Measurements from ENCODE around the gene HPS3. TPM values are rescaled to one million over a fixed set of nuclear protein-coding genes. Genes with fewer than 3 reads are reported as not detected.

Gene HPS3
- total and polyA plus RNA-seq, 8 donors, result 4.0 to 18.1 (median 7.9) TPM

- Histone ChIP-seq H3K36me3 (no peaks in the 10 kb centered on the region), H3K27me3 (no peaks in the 10 kb centered on the region), H3K4me3 (no peak overlapping the region), H3K4me1 (no peaks in the 10 kb centered on the region), H3K27ac (no peak overlapping the region), H3K9me3 (no peaks in the 10 kb centered on the region)
- no peak for TF ChIP-seq CTCF (IDR thresholded peaks at IDR 0.05)
- DNase-seq (no peak), ATAC-seq (peak in 1 of 4 donors; percentile 23), FAIRE-seq (no peak)
- 85 to 93% methylated on average over 1 of the region's 1 CpG for WGBS, 2 donors
- intact Hi-C loops (cut with DNase I), result no loop called here
Measured at GRCh38 chr3:149179220-149179619, 49.8 kb downstream of the HPS3 start.

- Histone ChIP-seq H3K27ac (peak overlapping the region in 1 of 4 donors; percentile 22), H3K4me3 (no peak overlapping the region), H3K27me3 (no peaks in the 10 kb centered on the region), H3K4me1 (no peaks in the 10 kb centered on the region), H3K36me3 (no peaks in the 10 kb centered on the region), H3K9me3 (no peaks in the 10 kb centered on the region)
- 65 to 75% methylated on average over 7 of the region's 7 CpGs for WGBS, 2 donors
- peak in 4 of 6 donors; percentile 40 to 55 (median 44) for DNase-seq
- ATAC-seq, result peak; percentile 76 to 95 (median 82)
- TF ChIP-seq CTCF (IDR thresholded peaks at IDR 0.05), result no peak
- intact Hi-C loops (cut with DNase I), result no loop called here
- FAIRE-seq, result no peak
Measured at GRCh38 chr3:149180057-149180573, 50.7 kb downstream of the HPS3 start.

GRCh38 chr3:149181182-149181581 lies 51.7 kb downstream of the HPS3 start:
- ATAC-seq (no peak), FAIRE-seq (no peak), DNase-seq (no peak)
- H3K36me3 ChIP-seq, result no peaks in the 10 kb centered on the region
- no peaks in the 10 kb centered on the region for H3K4me1 ChIP-seq
- no peaks in the 10 kb centered on the region for H3K27me3 ChIP-seq
- H3K27ac ChIP-seq, result no peak overlapping the region
- 96% methylated on average over 2 of the region's 2 CpGs for WGBS, 2 donors
- TF ChIP-seq CTCF (IDR thresholded peaks at IDR 0.05), result no peak
- no peak overlapping the region for H3K4me3 ChIP-seq
- no peaks in the 10 kb centered on the region for H3K9me3 ChIP-seq
- intact Hi-C loops (cut with DNase I), result no loop called here

- H3K27ac ChIP-seq, result no peak overlapping the region
- H3K36me3 ChIP-seq, result no peaks in the 10 kb centered on the region
- FAIRE-seq (no peak), ATAC-seq (no peak), DNase-seq (no peak)
- no peak overlapping the region for H3K4me3 ChIP-seq
- TF ChIP-seq CTCF (IDR thresholded peaks at IDR 0.05), result no peak
- intact Hi-C loops (cut with DNase I), result no loop called here
- WGBS, 2 donors, result 93 to 98% methylated on average over 2 of the region's 2 CpGs
- H3K4me1 ChIP-seq, result no peaks in the 10 kb centered on the region
- H3K27me3 ChIP-seq, result no peaks in the 10 kb centered on the region
- H3K9me3 ChIP-seq, result no peaks in the 10 kb centered on the region
Measured at GRCh38 chr3:149186219-149186618, 56.8 kb downstream of the HPS3 start.

- ATAC-seq, result no peak
- no peak for DNase-seq
- H3K4me1 ChIP-seq, result no peaks in the 10 kb centered on the region
- H3K27ac ChIP-seq, result no peak overlapping the region
- TF ChIP-seq CTCF (IDR thresholded peaks at IDR 0.05), result no peak
- H3K36me3 ChIP-seq, result no peaks in the 10 kb centered on the region
- intact Hi-C loops (cut with DNase I), result no loop called here
- no peak overlapping the region for H3K4me3 ChIP-seq
- no peak for FAIRE-seq
- WGBS, 2 donors, result 95 to 96% methylated on average over 3 of the region's 3 CpGs
- no peaks in the 10 kb centered on the region for H3K9me3 ChIP-seq
- no peaks in the 10 kb centered on the region for H3K27me3 ChIP-seq
Measured at GRCh38 chr3:149186721-149187120, 57.3 kb downstream of the HPS3 start.

All from pancreas (tissue), 10 donors.